IMR-90 (cell line): ENCODE measurements around the gene GPR137. TPM values are rescaled to one million over a fixed set of nuclear protein-coding genes. Genes with fewer than 3 reads are reported as not detected.

Experiments used
- ATAC-seq: fragments of 200-7000 bp; cut with Tn5 transposase; 2 replicates; pipeline ENCODE4 v1.9.1; 2020; ENCODE audit warnings: low read depth, mild to moderate bottlenecking, moderate library complexity
- BruUV-seq: library from RNA; stranded (reverse); fragments of 400-500 nt; replicated peaks from 2 replicates; lab custom pipeline; 2021; lab: Mats Ljungman, UMichigan
- CTCF ChIA-PET: fragments of 300-600 bp; formaldehyde crosslinking; extraction: SDS; loops from one replicate; lab custom pipeline; 2021; ENCODE audit warnings: antibody characterized with exemption; lab: Yijun Ruan, JAX
- POLR2A ChIA-PET: fragments of 300-600 bp; sonication (Branson Sonifier 250); formaldehyde crosslinking; loops from one replicate; lab custom pipeline; 2022; ENCODE audit warnings: antibody characterized with exemption; ENCODE audit not compliant: unreplicated experiment; lab: Charles Lee
- DNase-seq: peaks from one replicate; pipeline ENCODE4 v3.0.0; 2013
- H2AFZ ChIP-seq: replicated peaks from 2 replicates; pipeline ENCODE3; 2013; ENCODE audit warnings: low read length, mild to moderate bottlenecking; ENCODE audit not compliant: poor library complexity
- H2AK5ac ChIP-seq: 2 replicates; pipeline ENCODE4 v1.6.1; 2013; ENCODE audit warnings: low read depth, low read length, inconsistent platforms
- H2AK9ac ChIP-seq: replicated peaks from 2 replicates; pipeline ENCODE3; 2013; ENCODE audit warnings: mild to moderate bottlenecking, low read depth, low read length, moderate library complexity; ENCODE audit not compliant: poor library complexity
- H2BK120ac ChIP-seq: 2 replicates; pipeline ENCODE4 v1.6.1; 2013; ENCODE audit warnings: low read depth, low read length, inconsistent platforms
- H2BK15ac ChIP-seq: 3 replicates; pipeline ENCODE4 v1.6.1; 2013; ENCODE audit warnings: low read depth, low read length, inconsistent platforms
- H2BK20ac ChIP-seq: 2 replicates; pipeline ENCODE4 v1.6.1; 2013; ENCODE audit warnings: low read depth, mild to moderate bottlenecking, inconsistent platforms, low read length, moderate library complexity
- H2BK5ac ChIP-seq: 2 replicates; pipeline ENCODE4 v1.6.1; 2013; ENCODE audit warnings: mild to moderate bottlenecking, low read depth, low read length, inconsistent platforms; ENCODE audit not compliant: poor library complexity, severe bottlenecking
- H3K14ac ChIP-seq: replicated peaks from 2 replicates; pipeline ENCODE4 v1.6.1; 2013; ENCODE audit warnings: low read depth, low read length, inconsistent platforms
- H3K18ac ChIP-seq: 2 replicates; pipeline ENCODE4 v1.6.1; 2013; ENCODE audit warnings: low read depth, low read length, control low read depth
- H3K23ac ChIP-seq: 2 replicates; pipeline ENCODE4 v1.6.1; 2013; ENCODE audit warnings: low read depth, low read length, inconsistent platforms
- H3K27ac ChIP-seq: 2 replicates; pipeline ENCODE4 v1.5.1; 2013; ENCODE audit warnings: mild to moderate bottlenecking, control low read depth, low read length; ENCODE audit not compliant: insufficient read depth
- H3K27me3 ChIP-seq: 2 replicates; pipeline ENCODE4 v1.6.1; 2013; ENCODE audit warnings: low read length; ENCODE audit not compliant: control insufficient read depth, insufficient read depth
- H3K36me3 ChIP-seq: 2 replicates; pipeline ENCODE4 v1.6.1; 2013; ENCODE audit warnings: low read length, mixed read lengths; ENCODE audit not compliant: control insufficient read depth, insufficient read depth
- H3K4ac ChIP-seq: 2 replicates; pipeline ENCODE4 v1.6.1; 2013; ENCODE audit warnings: low read depth, low read length, inconsistent platforms
- H3K4me1 ChIP-seq: 2 replicates; pipeline ENCODE4 v1.6.1; 2013; ENCODE audit warnings: low read length, mixed read lengths; ENCODE audit not compliant: control insufficient read depth, insufficient read depth
- H3K4me2 ChIP-seq: 2 replicates; pipeline ENCODE4 v1.6.1; 2013; ENCODE audit warnings: low read depth, mild to moderate bottlenecking, control low read depth, low read length, moderate library complexity
- H3K4me3 ChIP-seq: 2 replicates; pipeline ENCODE4 v1.5.1; 2013; ENCODE audit warnings: low read depth, mild to moderate bottlenecking, control low read depth, low read length, moderate library complexity; ENCODE audit not compliant: insufficient read depth
- H3K56ac ChIP-seq: 2 replicates; pipeline ENCODE4 v1.6.1; 2013; ENCODE audit warnings: low read length, inconsistent platforms; ENCODE audit not compliant: insufficient read depth; ENCODE audit errors: extremely low read depth
- H3K79me1 ChIP-seq, 2 experiments: 2 replicates each; pipeline ENCODE4 v1.6.1; 2013; ENCODE audit warnings: low read length in 2 of 2, inconsistent platforms in 1 of 2, low read depth in 1 of 2
- H3K9ac ChIP-seq: 2 replicates; pipeline ENCODE4 v1.6.1; 2013; ENCODE audit warnings: low read depth, low read length, control low read depth
- H3K9me1 ChIP-seq: 2 replicates; pipeline ENCODE4 v1.6.1; 2013; ENCODE audit warnings: low read length, inconsistent platforms; ENCODE audit not compliant: insufficient read depth
- H3K9me3 ChIP-seq: 2 replicates; pipeline ENCODE4 v1.6.1; 2013; ENCODE audit warnings: low read length; ENCODE audit not compliant: control insufficient read depth, insufficient read depth
- H4K20me1 ChIP-seq: 2 replicates; pipeline ENCODE4 v1.6.1; 2013; ENCODE audit warnings: low read length, inconsistent platforms; ENCODE audit not compliant: insufficient read depth
- H4K5ac ChIP-seq: 2 replicates; pipeline ENCODE4 v1.6.1; 2013; ENCODE audit warnings: mild to moderate bottlenecking, low read depth, low read length, control low read depth
- H4K8ac ChIP-seq, 2 experiments: 2 replicates each; pipeline ENCODE4 v1.6.1; 2013; ENCODE audit warnings: low read depth in 2 of 2, low read length in 2 of 2, control low read depth in 1 of 2, inconsistent platforms in 1 of 2
- H4K91ac ChIP-seq: 2 replicates; pipeline ENCODE4 v1.6.1; 2013; ENCODE audit warnings: low read depth, low read length, inconsistent platforms; ENCODE audit not compliant: insufficient read depth
- BHLHE40 ChIP-seq: fragments of 150-350 bp; IDR thresholded peaks from 2 replicates; pipeline ENCODE4 v1.6.1; 2016; ENCODE audit warnings: mild to moderate bottlenecking, low read depth, low read length
- CEBPB ChIP-seq: IDR thresholded peaks from 2 replicates; pipeline ENCODE4 v1.6.1; 2012; ENCODE audit warnings: low read depth, low read length, improper control_type of control experiment
- CHD1 ChIP-seq: IDR thresholded peaks from 2 replicates; pipeline ENCODE4 v1.6.1; 2012; ENCODE audit warnings: low read depth, low read length, improper control_type of control experiment
- CTCF ChIP-seq: conservative IDR thresholded peaks from 2 replicates; pipeline ENCODE4 v1.5.1; 2012; ENCODE audit warnings: mild to moderate bottlenecking, low read depth, low read length, improper control_type of control experiment
- FOS ChIP-seq: fragments of 150-350 bp; IDR thresholded peaks from 2 replicates; pipeline ENCODE4 v1.6.1; 2016; ENCODE audit warnings: low read depth, low read length
- MAZ ChIP-seq: IDR thresholded peaks from 2 replicates; pipeline ENCODE4 v1.6.1; 2012; ENCODE audit warnings: low read depth, mild to moderate bottlenecking, low read length, improper control_type of control experiment, moderate library complexity, borderline replicate concordance
- SMC3 ChIP-seq: fragments of 150-350 bp; IDR thresholded peaks from 2 replicates; pipeline ENCODE4 v1.6.1; 2016; ENCODE audit warnings: low read depth, mild to moderate bottlenecking, antibody characterized with exemption, low read length, moderate library complexity
- USF2 ChIP-seq: fragments of 150-350 bp; IDR thresholded peaks from 2 replicates; pipeline ENCODE4 v1.6.1; 2017; ENCODE audit warnings: mild to moderate bottlenecking, antibody characterized with exemption, low read length, low read depth
- WGBS, 2 experiments: methylation state at CpG; one replicate each; pipeline versions ENCODE4 v1.1.5 to v1.1.7; 2013; ENCODE audit warnings: missing lambda C conversion rate in 2 of 2; ENCODE audit not compliant: insufficient read length in 1 of 2; ENCODE audit errors: extremely low coverage in 2 of 2; 5-methylcytosine and 5-hydroxymethylcytosine counted together
- dilution Hi-C: fragments of 300-500 bp; cut with HindIII; formaldehyde crosslinking; loops from one replicate; pipeline ENCODE4 v1.14.3; 2018; ENCODE audit warnings: low sequenced_read_pairs; ENCODE audit not compliant: unreplicated experiment
- in situ Hi-C: fragments of 300-500 bp; cut with MboI; formaldehyde crosslinking; loops from 3 replicates; pipeline ENCODE4 v1.14.3; 2019; ENCODE audit warnings: low sequenced_read_pairs, inconsistent platforms, mixed read lengths
- intact Hi-C: fragments of 100-400 bp; cut with micrococcal nuclease; formaldehyde crosslinking; loops from 2 replicates; pipeline ENCODE4 v1.10.0; 2022
- polyA plus RNA-seq, 3 experiments: library from polyadenylated mRNA; depleted of rRNA; stranded (reverse); fragments of >200 nt; gene quantifications; 2 replicates each; pipeline ENCODE4 v1.2.3, GENCODE V29; 2012; ENCODE audit warnings: low replicate concordance in 1 of 3
- total RNA-seq: library from RNA; depleted of rRNA; stranded (reverse); fragments of >200 nt; gene quantifications from 2 replicates; pipeline ENCODE4 v1.2.3, GENCODE V29; 2012

GPR137 gene
- total and polyA plus RNA-seq, 2 of the 4 experiments (the other 2 are of a cell fraction) = 3.6 to 26.0 TPM

- no peak for TF ChIP-seq FOS
- no peak for TF ChIP-seq MAZ
- no peak for TF ChIP-seq SMC3
- no peak for TF ChIP-seq CTCF
- no peak for TF ChIP-seq CEBPB
- TF ChIP-seq BHLHE40 = peak; percentile 57; the same call in 1 of the 2 replicates
- no peak for TF ChIP-seq CHD1
- TF ChIP-seq USF2 = no peak
- H3K56ac ChIP-seq = no peak overlapping the region
- H3K9ac ChIP-seq = no peak overlapping the region
- H3K4ac ChIP-seq = no peak overlapping the region
- H4K5ac ChIP-seq = no peak overlapping the region
- dilution Hi-C loops = no loop called here
- no peak overlapping the region for H3K27ac ChIP-seq
- H3K27me3 ChIP-seq = peaks cover 86% of the 10 kb centered on the region
- intact Hi-C loops = no loop called here
- H2BK15ac ChIP-seq = no peak overlapping the region
- BruUV-seq = no TSS peak
- ChIA-PET POLR2A (no interaction called here), CTCF (no interaction called here)
- WGBS, 2 experiments = 4% methylated on average over 18 of the region's 34 CpGs; no CpG with 5 or more reads in 1 of the 2 experiments
- no peaks in the 10 kb centered on the region for H3K9me3 ChIP-seq
- no peak overlapping the region for H2AK9ac ChIP-seq
- ATAC-seq = no peak
- no peak overlapping the region for H2BK5ac ChIP-seq
- no peak overlapping the region for H3K14ac ChIP-seq
- no peak overlapping the region for H3K23ac ChIP-seq
- no peak overlapping the region for H3K18ac ChIP-seq
- H4K8ac ChIP-seq = no peak overlapping the region
- no peaks in the 10 kb centered on the region for H3K9me1 ChIP-seq
- no peak overlapping the region for H2BK120ac ChIP-seq
- in situ Hi-C loops = no loop called here
- no peak overlapping the region for H2AK5ac ChIP-seq
- no peak overlapping the region for H3K4me3 ChIP-seq
- DNase-seq = no peak
- H3K4me2 ChIP-seq = no peak overlapping the region
- no peaks in the 10 kb centered on the region for H3K36me3 ChIP-seq
- H2AFZ ChIP-seq = peak overlapping the region; percentile 29
- H3K4me1 ChIP-seq = peaks cover 5% of the 10 kb centered on the region
- no peaks in the 10 kb centered on the region for H3K79me1 ChIP-seq
- no peak overlapping the region for H4K91ac ChIP-seq
- H4K20me1 ChIP-seq = peaks cover 4% of the 10 kb centered on the region; the same call in 1 of the 2 replicates
- H2BK20ac ChIP-seq = no peak overlapping the region
Observed at GRCh38 chr11:64296830-64297698, 11.4 kb downstream of the GPR137 start.
